Hepatocyte (in vitro differentiated cells): ENCODE data around the gene INPP5K. TPM values are rescaled to one million over a fixed set of nuclear protein-coding genes. Genes with fewer than 3 reads are reported as not detected.

ENCODE experiments used
- DNase-seq: peaks from one replicate; pipeline ENCODE4 v3.0.0-alpha.2; 2016; ENCODE audit warnings: low spot score
- H2AFZ ChIP-seq: fragments of 200-600 bp; sonication (generic); 2 replicates; pipeline ENCODE4 v1.6.0; 2016; ENCODE audit warnings: antibody characterized with exemption, mild to moderate bottlenecking
- H3K27ac ChIP-seq: fragments of 200-600 bp; sonication (generic); 2 replicates; pipeline ENCODE4 v1.5.1; 2016; ENCODE audit warnings: mild to moderate bottlenecking
- H3K27me3 ChIP-seq: fragments of 200-600 bp; sonication (generic); 2 replicates; pipeline ENCODE4 v1.6.1; 2016
- H3K36me3 ChIP-seq: fragments of 200-600 bp; sonication (generic); replicated peaks from 2 replicates; pipeline ENCODE4 v1.5.1; 2016; ENCODE audit warnings: low read depth; ENCODE audit not compliant: insufficient read depth
- H3K4me1 ChIP-seq: fragments of 200-600 bp; sonication (generic); 2 replicates; pipeline ENCODE4 v1.5.1; 2016; ENCODE audit warnings: mild to moderate bottlenecking, moderate library complexity; ENCODE audit not compliant: insufficient read depth
- H3K4me2 ChIP-seq: fragments of 200-600 bp; sonication (generic); 2 replicates; pipeline ENCODE4 v1.6.0; 2016
- H3K4me3 ChIP-seq: fragments of 200-600 bp; sonication (generic); 2 replicates; pipeline ENCODE4 v1.5.1; 2016; ENCODE audit warnings: mild to moderate bottlenecking
- H3K79me2 ChIP-seq: fragments of 200-600 bp; sonication (generic); 2 replicates; pipeline ENCODE4 v1.6.0; 2017; ENCODE audit warnings: mild to moderate bottlenecking
- H3K9me2 ChIP-seq: fragments of 200-600 bp; sonication (generic); replicated peaks from 2 replicates; pipeline ENCODE4 v1.6.0; 2017; ENCODE audit warnings: mild to moderate bottlenecking; ENCODE audit not compliant: insufficient read depth
- H3K9me3 ChIP-seq: fragments of 200-600 bp; sonication (generic); 2 replicates; pipeline ENCODE4 v1.5.1; 2016; ENCODE audit warnings: low read depth, mild to moderate bottlenecking
- H4K20me1 ChIP-seq: fragments of 200-600 bp; sonication (generic); 2 replicates; pipeline ENCODE4 v1.6.0; 2016; ENCODE audit warnings: mild to moderate bottlenecking; ENCODE audit not compliant: insufficient read depth, poor library complexity, severe bottlenecking
- CTCF ChIP-seq: fragments of 200-600 bp; sonication (generic); IDR thresholded peaks from 2 replicates; pipeline ENCODE4 v1.5.1; 2016; ENCODE audit warnings: antibody characterized with exemption, mild to moderate bottlenecking; ENCODE audit not compliant: poor library complexity
- EZH2 ChIP-seq: fragments of 200-600 bp; sonication (generic); IDR thresholded peaks from 2 replicates; pipeline ENCODE4 v1.6.1; 2016; ENCODE audit warnings: antibody characterized with exemption, mild to moderate bottlenecking, borderline replicate concordance
- EZH2phosphoT487 ChIP-seq: fragments of 200-600 bp; sonication (generic); IDR thresholded peaks from one replicate; pipeline ENCODE4 v1.6.1; 2018; ENCODE audit warnings: antibody characterized with exemption, mild to moderate bottlenecking, low read depth, moderate library complexity; ENCODE audit not compliant: unreplicated experiment, severe bottlenecking
- WGBS: methylation state at CpG from one replicate; pipeline ENCODE4 v1.1.6; 2016; ENCODE audit warnings: low lambda C conversion rate; ENCODE audit errors: missing lambda C conversion rate; 5-methylcytosine and 5-hydroxymethylcytosine counted together
- polyA plus RNA-seq: library from polyadenylated mRNA; unstranded; fragments of >200 nt; fragmentation: Nextera tagmentation; extraction: Ambion mirVana; gene quantifications from 2 replicates; pipeline ENCODE4 v1.2.1, GENCODE V29; 2016
- total RNA-seq: library from RNA; depleted of rRNA; stranded (reverse); fragments of >200 nt; gene quantifications from 2 replicates; pipeline ENCODE4 v1.2.3, GENCODE V29; 2014

INPP5K gene
- total and polyA plus RNA-seq, 2 experiments from 2014 or later: 34.7 to 40.4 TPM

- H3K27ac ChIP-seq: no peak overlapping the region
- H3K4me1 ChIP-seq: peaks cover 1% of the 10 kb centered on the region
- H4K20me1 ChIP-seq: no peaks in the 10 kb centered on the region
- H2AFZ ChIP-seq: no peak overlapping the region
- H3K36me3 ChIP-seq: no peaks in the 10 kb centered on the region
- no peaks in the 10 kb centered on the region for H3K9me2 ChIP-seq
- no peaks in the 10 kb centered on the region for H3K9me3 ChIP-seq
- peaks cover 3% of the 10 kb centered on the region for H3K79me2 ChIP-seq
- WGBS: 96% methylated on average over 5 of the region's 5 CpGs
- TF ChIP-seq EZH2 (no peak), CTCF (no peak), EZH2phosphoT487 (no peak)
- no peak for DNase-seq
- H3K27me3 ChIP-seq: no peaks in the 10 kb centered on the region
- no peak overlapping the region for H3K4me3 ChIP-seq
- no peak overlapping the region for H3K4me2 ChIP-seq
Observed at GRCh38 chr17:1522626-1523025, 6.2 kb upstream of the INPP5K start.

DNA sequence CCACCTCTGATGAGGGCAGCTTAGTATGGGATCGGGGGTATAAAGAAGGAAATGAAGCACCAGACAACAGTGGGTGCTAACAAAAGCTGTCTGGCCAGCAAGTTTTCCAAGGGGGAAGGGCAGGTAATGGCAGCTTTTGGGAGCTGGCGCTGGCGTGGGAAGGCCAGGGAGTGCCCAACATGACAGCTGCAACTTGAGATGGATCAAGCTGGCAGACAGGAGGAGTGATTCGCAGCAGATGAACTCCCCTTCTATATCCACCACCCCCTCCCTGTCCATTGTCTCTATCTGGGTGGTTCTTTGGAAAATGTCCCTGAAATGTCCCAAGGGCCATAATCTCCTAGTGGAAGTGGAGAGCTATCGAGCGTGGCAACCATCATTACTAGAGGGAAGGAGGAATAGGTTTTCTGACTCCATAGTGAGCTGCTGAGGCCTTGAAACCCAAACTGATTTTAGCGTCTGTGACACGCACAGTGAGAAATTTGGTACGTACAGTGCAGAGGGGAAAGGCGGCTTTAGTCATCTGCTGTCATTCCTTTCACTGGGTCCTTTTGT is 4.8 kb upstream of the INPP5K start:
- no peaks in the 10 kb centered on the region for H3K9me3 ChIP-seq
- H3K4me2 ChIP-seq: no peak overlapping the region
- no peak overlapping the region for H2AFZ ChIP-seq
- DNase-seq: no peak
- no peaks in the 10 kb centered on the region for H3K9me2 ChIP-seq
- WGBS: 97% methylated on average over 10 of the region's 10 CpGs
- peaks cover 7% of the 10 kb centered on the region for H3K79me2 ChIP-seq
- no peaks in the 10 kb centered on the region for H3K27me3 ChIP-seq
- no peak overlapping the region for H3K4me3 ChIP-seq
- no peaks in the 10 kb centered on the region for H4K20me1 ChIP-seq
- peaks cover 4% of the 10 kb centered on the region for H3K4me1 ChIP-seq
- no peaks in the 10 kb centered on the region for H3K36me3 ChIP-seq
- no peak overlapping the region for H3K27ac ChIP-seq
- no peak for TF ChIP-seq EZH2

DNA sequence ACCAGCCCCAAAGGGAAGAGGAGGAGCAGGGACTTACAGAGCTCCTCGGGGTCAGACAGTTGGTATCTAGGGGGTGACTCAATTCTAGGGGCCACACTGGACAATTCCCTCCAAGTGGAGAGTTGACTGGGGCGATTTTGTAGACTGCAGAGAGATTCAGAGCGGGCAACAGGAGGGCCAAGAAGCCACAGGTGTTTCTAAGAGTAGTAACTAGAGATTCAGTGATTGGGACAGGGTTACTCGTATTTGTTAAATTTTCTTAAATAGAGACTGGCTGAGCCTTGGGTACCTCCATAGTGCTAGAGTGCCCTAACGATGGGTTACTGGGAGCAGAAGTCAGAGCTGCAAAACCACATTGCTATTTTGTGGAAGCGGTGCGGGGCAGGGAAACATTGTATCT is 3.3 kb upstream of the INPP5K start:
- Histone ChIP-seq H3K36me3 (no peaks in the 10 kb centered on the region), H3K9me2 (no peaks in the 10 kb centered on the region), H3K4me3 (no peak overlapping the region), H2AFZ (no peak overlapping the region), H3K4me1 (peaks cover 10% of the 10 kb centered on the region), H3K4me2 (no peak overlapping the region), H4K20me1 (no peaks in the 10 kb centered on the region), H3K27ac (no peak overlapping the region), H3K27me3 (no peaks in the 10 kb centered on the region), H3K79me2 (peaks cover 13% of the 10 kb centered on the region), H3K9me3 (no peaks in the 10 kb centered on the region)
- no peak for TF ChIP-seq CTCF
- TF ChIP-seq EZH2phosphoT487: no peak
- no peak for TF ChIP-seq EZH2
- DNase-seq: no peak
- 94% methylated on average over 7 of the region's 7 CpGs for WGBS

DNA sequence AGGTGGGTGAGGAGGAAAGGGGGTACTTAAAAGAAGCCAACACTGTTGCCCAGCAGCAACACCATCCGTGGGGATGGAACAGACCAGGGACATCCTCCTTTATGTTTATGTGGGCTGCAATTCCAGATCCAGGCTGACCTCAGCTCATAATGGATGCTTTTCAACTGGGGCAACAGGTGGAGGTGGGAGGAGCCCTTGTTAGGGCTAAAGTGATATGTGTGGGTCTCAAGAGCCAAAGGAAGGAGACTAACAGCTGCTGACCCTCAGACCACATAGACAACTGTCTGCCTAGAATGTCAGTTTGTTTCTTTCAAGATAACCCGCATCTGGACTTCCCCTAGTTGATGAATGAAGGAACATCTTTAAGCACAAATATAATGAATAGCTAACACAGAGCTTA is 2.0 kb upstream of the INPP5K start:
- TF ChIP-seq EZH2: no peak
- no peak for TF ChIP-seq CTCF
- TF ChIP-seq EZH2phosphoT487: no peak
- Histone ChIP-seq H3K79me2 (peaks cover 26% of the 10 kb centered on the region), H3K4me2 (no peak overlapping the region), H3K27ac (no peak overlapping the region), H3K36me3 (no peaks in the 10 kb centered on the region), H3K9me2 (no peaks in the 10 kb centered on the region), H2AFZ (no peak overlapping the region), H3K4me1 (peaks cover 12% of the 10 kb centered on the region), H3K4me3 (no peak overlapping the region), H3K9me3 (no peaks in the 10 kb centered on the region), H3K27me3 (no peaks in the 10 kb centered on the region), H4K20me1 (no peaks in the 10 kb centered on the region)
- no peak for DNase-seq
- 84% methylated on average over 2 of the region's 2 CpGs for WGBS
